ENCODE results near the gene TBC1D1.

The TBC1D1 gene

DNA sequence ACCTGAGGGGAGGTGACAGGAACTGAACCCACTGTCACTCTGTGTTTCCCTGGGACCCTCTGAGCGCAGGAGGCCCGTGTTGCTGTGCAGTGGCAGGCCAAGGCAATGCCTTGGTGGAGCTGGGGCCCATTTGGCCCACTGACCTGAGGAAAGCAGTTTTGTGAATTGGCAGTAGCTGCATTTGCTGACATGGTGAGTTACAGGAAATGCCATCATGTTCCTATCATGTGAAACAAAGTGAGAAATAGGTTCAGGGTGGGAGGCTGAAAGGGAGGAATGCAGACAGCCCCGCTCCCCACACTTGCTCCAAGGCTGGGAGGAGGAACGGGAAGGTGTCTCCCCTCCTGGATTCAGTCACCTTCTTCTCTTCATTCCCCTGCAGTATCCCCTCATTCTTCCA, 215.4 kb downstream of the TBC1D1 start:
- no peak for DNase-seq (ENCODE audit: low spot score)

DNA sequence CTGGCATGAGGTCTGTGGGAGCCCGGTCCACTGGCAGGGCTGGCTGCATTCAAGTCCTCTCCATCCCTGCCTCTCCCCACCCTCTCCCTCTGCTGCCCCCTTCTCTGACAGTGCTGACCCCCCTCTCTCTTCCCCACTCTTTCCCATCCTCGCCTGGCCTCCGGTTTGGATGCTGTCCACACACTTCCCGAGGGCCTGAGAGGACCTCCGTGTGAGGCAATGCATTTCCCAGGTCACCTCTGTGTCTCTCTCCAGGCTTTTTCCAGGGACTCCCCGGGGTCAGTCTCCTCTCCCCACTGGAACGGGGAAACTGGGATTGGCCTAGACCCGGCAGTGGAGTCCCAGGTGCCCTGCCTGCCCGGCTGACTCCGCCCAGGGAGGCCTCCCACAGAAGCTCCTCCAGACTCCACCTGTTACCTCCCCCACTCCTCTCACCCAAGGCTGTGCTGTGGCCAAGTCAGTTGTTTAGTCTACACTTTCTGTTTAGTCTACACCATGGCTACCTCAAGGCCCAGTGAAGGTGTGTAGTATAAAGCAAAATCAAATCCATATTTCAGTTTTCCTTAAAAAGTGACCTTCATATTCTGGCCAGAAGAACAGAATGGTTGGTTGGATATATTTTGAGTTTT, 216.1 kb downstream of the TBC1D1 start:
- DNase-seq (ENCODE audit: low spot score): no peak

DNA sequence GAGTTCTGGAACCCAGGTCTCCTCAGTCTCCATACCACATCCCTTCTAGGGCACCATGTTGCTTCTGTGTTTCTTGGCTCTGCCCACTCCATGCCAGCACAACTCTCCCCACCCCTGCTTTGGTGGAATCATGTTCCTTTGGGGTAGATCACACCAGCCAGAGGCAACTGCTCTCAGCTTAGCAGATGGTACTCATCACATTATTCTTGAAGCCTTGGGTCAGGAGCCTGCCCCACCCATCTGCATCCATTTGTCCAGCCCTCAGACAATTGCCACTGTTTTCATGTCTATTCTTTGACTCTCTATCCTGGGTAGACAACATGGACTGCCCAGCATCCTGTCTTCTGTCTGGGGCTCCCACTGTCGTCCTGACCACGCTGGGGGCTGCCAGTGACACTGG, 216.9 kb downstream of the TBC1D1 start:
- DNase-seq (ENCODE audit: low spot score): no peak

DNA sequence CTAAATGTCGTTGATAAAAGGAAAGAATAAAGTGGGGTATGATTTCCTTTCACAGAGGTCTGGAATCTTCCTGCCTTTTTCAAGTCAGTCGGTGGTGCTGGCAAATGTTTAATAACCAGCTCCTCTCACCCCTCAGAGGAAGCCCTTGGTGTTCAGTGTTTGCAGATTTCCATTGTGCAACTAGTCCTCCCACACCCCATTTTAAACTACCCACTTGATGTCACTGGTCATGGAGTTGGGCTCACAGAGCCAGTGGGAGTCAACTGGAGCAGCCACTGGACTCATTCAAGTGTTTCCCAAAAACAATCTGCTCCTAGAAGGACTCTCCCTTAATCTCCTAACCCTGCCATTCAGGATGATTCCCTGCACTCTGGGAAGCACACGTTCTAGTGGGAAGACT, 218.5 kb downstream of the TBC1D1 start:
- no peak for DNase-seq (ENCODE audit: low spot score)

DNA sequence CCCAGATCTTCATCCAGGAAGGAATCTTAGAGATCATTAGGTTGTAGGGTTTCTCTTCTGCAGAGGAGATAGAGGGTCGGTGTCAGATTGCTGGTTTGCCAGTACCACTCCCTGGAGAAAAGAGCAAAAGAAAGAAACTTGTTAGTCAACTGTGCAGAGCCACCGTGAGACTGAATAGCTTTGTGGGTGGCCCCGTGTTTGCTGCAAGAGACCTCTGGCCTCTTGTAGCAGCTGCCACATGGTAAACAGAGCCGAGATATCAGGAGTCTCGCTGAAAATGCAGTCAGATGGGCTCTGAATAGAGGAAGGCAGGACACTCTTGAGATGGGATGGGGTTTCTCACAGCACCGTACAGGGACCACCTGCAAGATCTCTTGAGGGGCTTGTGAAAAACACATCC, 219.0 kb downstream of the TBC1D1 start:
- DNase-seq (ENCODE audit: low spot score): peak; percentile 37

DNA sequence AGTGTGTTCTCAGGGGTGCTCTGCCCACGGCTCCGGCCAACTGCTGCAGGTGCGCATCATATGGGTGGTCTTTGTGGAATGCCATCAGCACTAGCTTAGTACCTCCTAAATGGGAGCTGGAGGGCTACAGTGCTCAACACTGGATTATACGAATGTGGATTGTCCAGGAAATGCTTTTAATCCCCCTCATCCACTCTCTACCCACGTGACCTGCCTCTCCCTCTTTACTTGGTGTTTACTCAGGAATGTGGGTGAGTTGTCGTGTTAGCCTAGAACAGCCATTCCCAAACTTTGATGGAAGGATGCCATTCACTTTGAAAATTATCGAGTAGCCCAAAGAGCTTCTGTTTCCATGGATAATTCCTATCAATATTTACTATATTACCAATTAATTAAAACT, 220.1 kb downstream of the TBC1D1 start:
- DNase-seq (ENCODE audit: low spot score): no peak

DNA sequence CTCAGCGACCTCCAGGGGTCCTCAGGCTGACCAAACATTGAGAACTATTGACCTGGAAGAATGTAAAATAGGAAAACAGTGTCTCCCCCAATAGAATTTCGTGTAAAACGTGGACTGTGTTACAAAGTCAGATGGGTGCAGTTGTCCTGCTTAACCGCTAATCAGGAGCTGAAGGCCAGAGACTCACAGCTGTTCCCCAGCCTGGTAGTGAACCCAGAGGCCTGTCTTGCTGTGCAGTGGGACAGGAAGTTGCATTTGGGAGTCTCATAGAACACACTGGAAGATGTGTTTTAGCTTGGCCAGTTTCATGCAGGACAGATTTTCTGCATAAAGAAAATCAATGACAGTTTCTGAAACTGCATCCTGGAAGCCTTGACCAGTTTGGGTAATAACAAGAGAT, 220.8 kb downstream of the TBC1D1 start:
- no peak for DNase-seq (ENCODE audit: low spot score)

DNA sequence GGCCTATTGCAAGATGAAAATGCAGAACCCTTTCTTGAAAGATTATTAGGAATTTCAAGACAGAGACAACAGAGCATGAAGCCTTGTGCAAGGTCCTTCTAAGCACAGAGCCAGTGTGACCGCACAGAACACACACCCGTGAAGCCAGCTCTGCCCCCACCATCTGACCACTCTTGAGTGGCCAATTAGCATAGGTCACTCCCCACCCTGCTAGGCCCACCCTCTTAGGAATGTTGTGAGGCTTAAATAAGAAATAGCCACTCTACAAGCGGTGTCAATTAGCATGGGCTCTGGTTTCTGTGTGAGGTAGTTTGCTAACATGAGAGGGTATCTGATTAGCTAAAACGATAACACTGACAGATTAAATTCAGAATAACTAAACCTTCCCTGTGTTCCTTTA, 222.2 kb downstream of the TBC1D1 start:
- no peak for DNase-seq (ENCODE audit: low spot score)

DNA sequence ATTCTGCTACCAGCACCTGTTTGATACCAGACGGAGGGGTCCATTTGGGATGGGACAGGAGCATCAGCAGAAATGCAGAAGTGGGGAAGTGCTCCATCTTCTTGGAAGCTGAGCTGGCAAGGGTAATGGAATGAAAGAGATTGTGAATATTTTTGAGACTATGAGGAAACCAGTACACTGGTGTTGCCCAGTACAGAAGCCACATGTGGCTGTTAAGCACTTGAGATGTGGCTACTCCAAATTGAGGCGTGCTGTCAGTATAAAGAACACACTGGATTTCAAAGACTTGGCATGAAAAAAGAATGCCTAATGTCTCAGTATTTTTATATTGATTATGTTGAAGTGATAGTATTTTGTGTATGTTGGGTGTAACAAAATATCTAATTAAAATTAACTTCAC, 222.7 kb downstream of the TBC1D1 start:
- no peak for DNase-seq (ENCODE audit: low spot score)

DNA sequence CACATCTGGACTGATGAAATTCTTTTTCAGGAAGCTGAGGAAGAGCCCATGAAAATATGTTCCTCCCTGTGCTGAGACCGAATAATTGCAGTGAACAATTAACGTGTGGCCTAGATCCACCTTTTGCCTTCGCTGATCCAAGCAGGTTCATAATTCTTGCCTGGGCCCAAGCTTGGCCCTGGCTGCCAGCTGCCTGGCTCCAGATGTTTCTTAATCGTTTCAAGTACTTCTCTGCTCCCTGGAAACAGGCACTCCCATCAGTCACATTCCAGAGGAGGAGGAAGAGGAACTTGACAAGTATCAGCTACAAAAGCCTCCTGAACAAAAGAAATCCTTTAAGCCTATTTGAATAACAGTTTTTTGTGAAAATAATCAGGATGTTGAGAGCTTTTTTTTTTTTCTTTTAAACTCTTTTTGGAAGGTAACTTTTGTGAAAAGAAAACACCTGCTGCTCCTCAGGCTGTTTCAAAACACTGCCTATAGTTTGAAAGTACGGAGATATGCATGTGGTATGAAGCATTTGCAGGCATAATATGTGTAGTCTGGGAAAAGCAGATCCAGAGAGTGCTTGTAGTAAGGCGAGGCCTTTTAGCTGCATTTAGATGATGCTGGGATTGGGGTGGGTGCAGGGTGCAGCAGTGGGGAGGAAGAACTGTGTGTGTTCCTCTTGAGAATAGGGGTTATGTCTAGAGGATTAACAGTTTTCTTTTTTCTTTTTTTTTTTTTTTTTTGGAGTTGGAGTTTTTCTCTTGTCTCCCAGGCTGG, 223.7 kb downstream of the TBC1D1 start:
- no peak for DNase-seq (ENCODE audit: low spot score)

DNA sequence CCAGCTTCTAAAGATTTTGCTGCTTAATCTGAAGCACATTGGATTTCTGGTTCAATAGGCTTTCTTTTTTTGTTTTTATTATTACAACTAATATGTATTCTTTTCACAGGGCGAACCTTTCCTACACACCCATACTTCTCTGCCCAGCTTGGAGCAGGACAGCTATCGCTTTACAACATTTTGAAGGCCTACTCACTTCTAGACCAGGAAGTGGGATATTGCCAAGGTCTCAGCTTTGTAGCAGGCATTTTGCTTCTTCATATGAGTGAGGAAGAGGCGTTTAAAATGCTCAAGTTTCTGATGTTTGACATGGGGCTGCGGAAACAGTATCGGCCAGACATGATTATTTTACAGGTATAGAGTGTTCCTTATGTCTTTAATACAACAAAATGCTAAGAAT, 224.7 kb downstream of the TBC1D1 start:
- DNase-seq (ENCODE audit: low spot score): no peak

DNA sequence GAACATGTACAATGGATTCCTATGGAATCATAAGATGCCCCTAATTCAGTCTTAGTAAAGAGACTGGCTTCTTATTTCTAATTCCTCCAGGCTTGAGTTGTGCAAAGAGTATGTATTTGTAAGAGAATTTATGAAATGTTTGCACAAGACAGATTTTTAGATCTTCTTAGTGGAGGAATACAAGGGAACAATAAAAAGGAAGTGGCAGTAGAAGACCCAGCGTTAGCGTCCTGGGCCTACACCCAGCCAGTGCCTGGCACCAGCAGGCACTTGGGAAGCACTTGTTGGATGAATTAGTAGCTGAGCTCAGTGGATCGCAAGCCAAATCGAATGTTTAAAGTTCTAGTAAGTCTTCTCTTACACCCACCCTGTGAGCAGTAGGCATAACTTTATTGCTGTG, 226.7 kb downstream of the TBC1D1 start:
- DNase-seq (ENCODE audit: low spot score): no peak

DNA sequence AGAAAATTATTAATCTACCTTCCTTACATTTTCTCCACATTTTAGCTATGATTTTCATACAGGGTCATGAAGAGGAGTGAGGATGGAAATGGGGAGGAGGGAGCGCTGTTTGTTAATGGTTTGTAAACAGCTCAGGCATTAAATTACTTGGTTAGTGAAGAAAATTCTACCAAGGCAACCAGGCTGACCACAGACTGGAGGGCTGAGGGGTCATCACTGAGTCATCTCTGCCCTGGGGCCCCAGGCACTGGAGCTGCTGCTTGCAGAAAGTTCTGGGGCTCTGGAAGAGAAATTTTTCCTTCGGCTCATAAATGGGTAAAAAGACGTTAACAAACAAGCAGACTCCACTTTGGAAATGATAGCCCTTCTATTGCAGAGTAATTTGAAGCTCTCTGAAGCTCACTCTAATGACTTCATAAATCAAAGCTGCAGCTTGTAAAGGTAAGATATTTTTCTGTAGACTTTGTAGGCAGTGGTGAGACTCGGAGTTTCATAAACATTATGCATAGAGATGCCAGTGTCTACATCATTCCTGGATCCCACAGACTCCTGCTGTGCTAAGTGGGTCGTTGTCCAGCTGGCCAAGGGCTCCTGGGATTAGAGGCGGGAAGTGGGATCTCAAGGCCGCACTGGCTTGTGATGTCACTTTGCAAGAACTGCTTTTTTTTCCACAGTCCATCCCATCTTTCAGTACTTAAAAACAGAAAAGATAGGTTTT, 228.9 kb downstream of the TBC1D1 start:
- no peak for DNase-seq (ENCODE audit: low spot score)

DNA sequence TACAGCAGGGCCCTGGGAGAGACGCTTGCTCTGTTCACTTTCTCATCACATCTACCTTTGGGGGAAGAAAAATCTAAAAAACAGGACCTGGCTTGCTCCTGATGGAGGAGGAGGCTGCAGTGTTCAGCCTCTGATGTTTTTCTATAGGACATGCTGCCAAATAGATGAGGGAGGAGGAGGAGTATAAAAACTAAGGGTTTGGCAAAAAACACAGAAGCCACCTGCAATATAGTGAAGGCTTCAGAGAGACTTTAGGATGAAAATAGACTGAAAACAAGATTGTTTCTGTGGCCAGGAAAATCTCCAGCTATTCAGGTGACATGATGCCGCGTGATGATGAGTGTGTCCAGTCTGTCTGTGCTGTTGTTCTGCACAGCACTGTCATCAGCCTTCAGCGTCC, 229.9 kb downstream of the TBC1D1 start:
- DNase-seq (ENCODE audit: low spot score): no peak

DNA sequence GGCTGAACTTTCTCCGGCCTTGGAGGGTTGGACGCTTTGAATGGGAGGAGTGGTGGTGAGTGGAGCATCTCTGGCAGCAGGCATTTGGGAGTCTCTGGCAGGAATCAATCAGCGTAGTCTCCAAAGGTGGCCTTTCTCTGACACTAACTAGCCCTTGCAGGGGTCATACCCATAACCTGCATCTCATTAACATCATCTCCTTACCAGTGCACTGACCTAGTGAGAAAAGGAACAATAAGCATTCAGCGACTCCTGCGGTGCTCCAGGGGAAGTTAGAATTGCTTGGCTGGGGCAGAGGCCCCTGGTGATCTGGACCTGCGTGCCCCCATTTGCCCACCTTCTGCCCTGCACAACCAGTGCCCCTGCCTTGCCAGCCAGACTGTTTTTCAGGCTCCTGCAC, 231.2 kb downstream of the TBC1D1 start:
- DNase-seq (ENCODE audit: low spot score): no peak

DNA sequence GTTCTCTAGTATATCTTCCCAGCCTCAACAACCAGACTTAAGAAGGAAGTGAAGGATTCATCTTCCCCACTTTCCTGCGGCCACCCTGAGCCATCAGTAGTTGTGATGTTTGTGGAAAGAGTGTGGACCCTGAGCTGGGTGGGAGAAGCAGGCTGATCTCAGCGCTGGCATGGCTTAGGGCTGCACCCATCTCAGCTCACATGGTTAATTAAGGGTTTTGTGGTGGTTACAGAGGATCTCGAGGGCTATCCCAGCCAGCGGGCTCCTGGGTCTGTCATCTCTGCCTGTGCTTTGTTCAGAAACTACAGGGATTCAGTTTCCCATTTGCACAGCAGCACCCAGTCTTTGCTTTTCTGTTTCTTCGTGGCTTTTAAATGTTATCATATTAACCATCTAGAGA, 232.7 kb downstream of the TBC1D1 start:
- DNase-seq (ENCODE audit: low spot score): no peak

DNA sequence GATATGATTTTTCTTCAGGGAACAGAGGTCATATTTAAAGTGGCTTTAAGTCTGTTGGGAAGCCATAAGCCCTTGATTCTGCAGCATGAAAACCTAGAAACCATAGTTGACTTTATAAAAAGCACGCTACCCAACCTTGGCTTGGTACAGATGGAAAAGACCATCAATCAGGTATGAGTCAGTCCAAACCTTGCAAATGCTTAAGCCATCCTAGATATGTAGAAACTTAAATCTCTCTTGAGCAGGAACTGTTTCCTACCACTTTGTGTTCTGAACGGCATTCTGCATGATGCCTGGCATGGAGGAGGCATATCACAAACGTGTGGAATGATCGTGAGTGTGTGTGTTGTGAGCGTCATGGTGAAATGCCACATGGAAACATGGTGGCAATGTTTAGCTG, 234.1 kb downstream of the TBC1D1 start:
- no peak for DNase-seq (ENCODE audit: low spot score)

DNA sequence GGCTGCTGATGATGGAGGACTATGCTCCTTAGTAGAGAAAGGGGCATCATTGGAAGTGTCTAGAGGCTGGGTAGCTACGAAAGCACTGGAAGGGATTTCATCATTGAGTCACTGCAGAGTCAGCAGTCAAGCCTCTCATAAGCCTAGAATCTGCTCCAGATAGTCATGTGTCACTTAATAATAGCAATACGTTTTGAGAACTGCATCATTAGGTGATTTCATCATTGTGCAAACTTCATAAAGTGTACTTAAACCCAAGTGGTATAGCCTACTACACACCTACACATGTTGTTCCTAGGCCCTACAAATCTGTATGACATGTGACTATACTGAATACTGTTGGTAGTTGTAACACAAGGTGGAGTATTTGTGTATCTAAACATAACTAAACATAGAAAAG, 234.9 kb downstream of the TBC1D1 start:
- DNase-seq (ENCODE audit: low spot score): no peak

DNA sequence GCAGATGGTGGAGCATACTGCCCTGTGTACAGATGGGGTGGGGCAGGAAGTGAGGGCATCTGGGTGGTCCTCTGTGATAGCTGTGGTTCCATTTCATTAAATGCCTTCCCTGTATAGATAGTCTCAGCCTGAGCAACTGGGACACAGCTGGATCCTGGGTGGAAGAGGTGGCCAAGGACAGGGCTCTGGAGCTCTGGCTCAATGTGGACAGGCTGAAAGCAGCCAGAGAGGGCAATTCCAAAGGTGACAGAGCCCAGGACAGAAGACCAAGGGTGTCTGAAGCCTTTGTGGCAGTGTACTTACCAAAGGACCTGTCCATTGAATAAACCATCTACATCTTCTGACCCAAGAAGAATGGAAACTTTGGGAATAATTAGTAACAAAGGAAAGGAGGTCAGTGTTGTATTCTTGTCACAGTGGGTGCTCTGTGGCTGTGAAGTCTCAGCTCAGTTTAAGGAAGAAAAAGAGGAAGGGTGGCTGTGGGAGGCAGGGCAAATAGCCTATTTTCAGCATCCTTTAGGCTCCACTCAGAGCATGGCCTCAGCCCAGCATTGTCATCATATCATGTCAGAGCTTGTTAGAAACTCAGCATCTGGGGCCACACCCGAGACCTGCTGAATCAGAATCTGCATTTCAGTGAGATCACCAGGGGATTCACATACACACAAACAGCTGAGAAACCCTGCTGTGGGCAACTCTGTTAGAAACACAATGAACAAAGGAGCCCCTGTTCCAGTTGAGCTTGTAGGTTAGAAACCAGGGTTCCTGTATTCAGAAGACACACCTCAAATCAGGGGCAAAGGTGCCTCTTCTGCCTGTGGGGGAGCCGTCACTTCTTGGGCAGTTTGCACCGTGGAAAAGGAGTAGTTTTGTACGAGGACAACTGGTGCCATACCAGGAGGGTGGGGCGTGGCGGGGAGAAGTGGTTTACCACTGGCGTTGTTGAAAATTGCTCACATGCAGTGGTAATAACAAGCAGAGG, 237.9 kb downstream of the TBC1D1 start:
- no peak for DNase-seq (ENCODE audit: low spot score)

DNA sequence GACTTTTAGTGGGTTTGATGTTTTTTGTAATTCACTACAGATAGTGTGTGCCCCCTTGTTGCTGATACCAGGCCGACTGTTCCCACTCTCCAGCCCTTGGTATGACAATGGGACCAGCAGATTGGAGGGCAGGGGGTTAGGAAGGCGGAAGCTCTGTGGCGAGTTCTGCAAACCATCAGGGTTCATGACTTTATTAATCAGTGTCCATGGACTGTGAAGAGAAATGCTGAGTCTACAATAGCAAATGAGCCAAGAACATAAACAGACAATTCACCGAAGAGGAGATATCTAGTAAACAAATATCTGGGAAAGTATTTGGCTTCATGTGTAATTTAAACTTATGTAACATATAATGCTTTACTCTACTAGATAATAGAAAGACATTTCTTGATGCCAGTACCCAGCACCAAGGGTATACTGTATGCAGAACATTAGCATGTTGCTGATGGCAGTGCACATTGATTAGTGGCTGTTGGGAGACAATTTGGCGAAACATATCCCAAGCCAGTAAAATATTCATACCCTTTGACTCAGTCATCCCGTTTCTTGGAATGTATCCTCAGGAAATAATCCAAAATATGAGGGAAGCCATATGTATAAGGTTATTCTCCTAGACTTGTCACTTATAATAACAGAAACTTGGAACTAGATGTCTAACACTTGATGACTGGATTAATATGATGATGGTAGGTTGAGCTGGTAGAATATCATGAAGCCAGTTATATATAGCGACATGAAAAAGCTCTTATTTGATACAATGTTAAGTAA, 238.8 kb downstream of the TBC1D1 start:
- no peak for DNase-seq (ENCODE audit: low spot score)

DNA sequence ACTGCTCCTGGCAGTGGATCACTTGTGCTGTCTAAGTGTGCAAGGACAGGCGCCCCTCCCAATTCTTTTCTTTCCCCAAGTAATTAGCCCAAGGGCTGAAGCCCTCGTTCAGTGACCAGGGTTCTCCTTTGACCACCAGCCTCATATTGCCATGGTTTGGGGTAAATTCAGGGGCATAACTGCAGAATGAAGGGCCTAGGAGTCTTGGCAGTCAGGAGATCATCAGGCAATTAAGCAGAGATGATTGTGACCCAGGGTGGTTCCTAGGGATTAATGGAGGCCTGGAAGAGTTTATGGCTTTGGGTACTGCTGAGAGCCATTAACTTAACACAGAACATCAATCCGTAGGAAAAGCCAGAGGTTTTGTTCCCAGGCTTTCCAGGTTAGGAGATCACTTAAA, 240.0 kb downstream of the TBC1D1 start:
- no peak for DNase-seq (ENCODE audit: low spot score)
